Activated CD4-positive, alpha-beta T cell treated with anti-CD3 and anti-CD28 coated beads, Interleukin-2, amount 10 ng/mL, durations not matched to agents 24 days and 14 days (primary cell): Measurements from ENCODE around the gene MXD3. TPM values are rescaled to one million over a fixed set of nuclear protein-coding genes. Genes with fewer than 3 reads are reported as not detected.

Experiments used
- DNase-seq: peaks from one replicate; pipeline ENCODE4 v3.0.0; 2022
- H3K27ac Mint-ChIP-seq: one replicate; pipeline ENCODE4 v1.8.0; 2022; ENCODE audit warnings: mild to moderate bottlenecking, mixed read lengths
- H3K27me3 Mint-ChIP-seq: one replicate; pipeline ENCODE4 v1.8.0; 2022; ENCODE audit warnings: mixed read lengths
- H3K36me3 Mint-ChIP-seq: one replicate; pipeline ENCODE4 v1.8.0; 2022; ENCODE audit warnings: low read depth, mild to moderate bottlenecking, mixed read lengths
- H3K4me1 Mint-ChIP-seq: one replicate; pipeline ENCODE4 v1.8.0; 2021; ENCODE audit warnings: mixed read lengths
- H3K4me3 Mint-ChIP-seq: one replicate; pipeline ENCODE4 v1.8.0; 2022; ENCODE audit warnings: mild to moderate bottlenecking, moderate library complexity, mixed read lengths
- H3K9me3 Mint-ChIP-seq: one replicate; pipeline ENCODE4 v1.8.0; 2021; ENCODE audit warnings: mixed read lengths
- intact Hi-C: fragments of 100-400 bp; cut with micrococcal nuclease; formaldehyde crosslinking; loops from one replicate; pipeline ENCODE4 v1.15.1; 2023
- total RNA-seq: library from RNA; stranded (reverse); gene quantifications from 2 replicates; pipeline ENCODE4 v1.2.3, GENCODE V29; 2022

MXD3 gene
- total RNA-seq, 1 donor from 2014 or later: 9.1 TPM

- peak overlapping the region; percentile 98 for H3K4me3 Mint-ChIP-seq
- peaks cover 50% of the 10 kb centered on the region for H3K36me3 Mint-ChIP-seq
- intact Hi-C loops: loop anchor here (2.0 kb wide), 2 partner anchors 167 to 189 kb away; no protein-coding TSS in a partner anchor
- no peaks in the 10 kb centered on the region for H3K9me3 Mint-ChIP-seq
- peaks cover 63% of the 10 kb centered on the region for H3K4me1 Mint-ChIP-seq
- no peaks in the 10 kb centered on the region for H3K27me3 Mint-ChIP-seq
- DNase-seq: peak; percentile 63
- H3K27ac Mint-ChIP-seq: peak overlapping the region; percentile 85
These were observed 10.1 kb downstream of the MXD3 start for GRCh38 chr5:177301503-177302165.

DNA sequence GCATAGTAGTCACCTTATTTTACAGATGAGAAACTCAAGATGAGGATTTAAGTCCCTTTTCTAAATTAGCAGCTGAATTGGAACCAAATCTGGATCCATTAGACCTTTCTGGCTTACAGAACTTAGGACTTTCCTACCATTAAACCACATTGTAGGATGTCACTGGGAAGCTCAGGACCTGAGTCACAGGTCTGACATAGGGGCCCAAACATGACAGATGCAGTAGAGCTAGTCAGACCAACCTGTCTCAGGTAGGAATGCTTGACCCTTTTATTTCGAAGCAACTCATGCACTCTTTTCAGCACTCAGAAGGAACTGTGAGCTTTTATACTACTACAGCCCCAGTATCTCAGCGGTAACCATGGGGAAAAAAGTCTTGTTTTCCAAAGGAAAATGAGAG, 10.7 kb downstream of the MXD3 start:
- no peaks in the 10 kb centered on the region for H3K9me3 Mint-ChIP-seq
- H3K4me3 Mint-ChIP-seq: peak overlapping the region; percentile 70
- intact Hi-C loops: no loop called here
- H3K27ac Mint-ChIP-seq: peak overlapping the region; percentile 85
- no peak for DNase-seq
- peaks cover 66% of the 10 kb centered on the region for H3K4me1 Mint-ChIP-seq
- peaks cover 48% of the 10 kb centered on the region for H3K36me3 Mint-ChIP-seq
- no peaks in the 10 kb centered on the region for H3K27me3 Mint-ChIP-seq

DNA sequence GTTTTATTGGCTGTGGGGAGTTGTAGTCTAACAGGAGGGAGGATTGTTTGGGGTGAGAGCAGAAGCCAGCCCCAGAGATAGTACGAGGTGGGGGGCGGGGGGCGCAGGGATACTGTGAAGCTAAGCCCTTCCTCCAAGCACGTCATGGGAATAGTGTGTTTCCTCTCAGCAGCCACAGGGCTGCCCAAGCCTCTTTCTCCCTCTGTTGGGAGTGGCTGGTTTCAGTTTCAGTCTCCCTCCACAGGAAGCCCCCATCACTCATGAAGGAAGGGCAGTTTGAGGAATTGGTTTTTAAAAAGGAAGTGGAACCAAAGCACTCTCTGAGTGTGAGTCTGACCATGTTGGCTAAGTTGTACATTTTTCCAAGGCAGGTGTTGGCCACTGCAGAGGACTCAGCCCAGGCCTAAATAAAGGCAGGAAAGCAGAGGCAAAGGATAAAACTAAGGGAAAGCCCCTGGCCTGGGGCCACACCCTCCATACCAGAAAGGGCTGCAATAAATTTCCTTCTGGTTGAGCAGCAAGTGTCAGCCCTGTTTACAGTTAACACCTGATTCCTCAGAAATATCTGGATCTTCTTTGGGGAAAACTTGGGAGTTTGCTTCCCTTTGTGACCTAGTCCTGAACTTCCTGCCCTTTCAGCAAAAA, 11.3 kb downstream of the MXD3 start:
- Mint-ChIP-seq H3K4me3 (peak overlapping the region; percentile 70), H3K27ac (peak overlapping the region; percentile 85), H3K9me3 (no peaks in the 10 kb centered on the region), H3K4me1 (peaks cover 66% of the 10 kb centered on the region), H3K36me3 (peaks cover 48% of the 10 kb centered on the region), H3K27me3 (no peaks in the 10 kb centered on the region)
- intact Hi-C loops: no loop called here
- DNase-seq: peak; percentile 92

GRCh38 chr5:177299697-177300096, 12.0 kb downstream of the MXD3 start:
- Mint-ChIP-seq H3K4me1 (peaks cover 61% of the 10 kb centered on the region), H3K4me3 (peak overlapping the region; percentile 12), H3K36me3 (peaks cover 48% of the 10 kb centered on the region), H3K27ac (peak overlapping the region; percentile 48), H3K9me3 (no peaks in the 10 kb centered on the region), H3K27me3 (no peaks in the 10 kb centered on the region)
- intact Hi-C loops: no loop called here
- DNase-seq: no peak

GRCh38 chr5:177297922-177298321, 13.8 kb downstream of the MXD3 start:
- H3K27me3 Mint-ChIP-seq: no peaks in the 10 kb centered on the region
- H3K36me3 Mint-ChIP-seq: peaks cover 51% of the 10 kb centered on the region
- no peak overlapping the region for H3K27ac Mint-ChIP-seq
- no peak overlapping the region for H3K4me3 Mint-ChIP-seq
- peaks cover 56% of the 10 kb centered on the region for H3K4me1 Mint-ChIP-seq
- no peak for DNase-seq
- no peaks in the 10 kb centered on the region for H3K9me3 Mint-ChIP-seq
- intact Hi-C loops: no loop called here

DNA sequence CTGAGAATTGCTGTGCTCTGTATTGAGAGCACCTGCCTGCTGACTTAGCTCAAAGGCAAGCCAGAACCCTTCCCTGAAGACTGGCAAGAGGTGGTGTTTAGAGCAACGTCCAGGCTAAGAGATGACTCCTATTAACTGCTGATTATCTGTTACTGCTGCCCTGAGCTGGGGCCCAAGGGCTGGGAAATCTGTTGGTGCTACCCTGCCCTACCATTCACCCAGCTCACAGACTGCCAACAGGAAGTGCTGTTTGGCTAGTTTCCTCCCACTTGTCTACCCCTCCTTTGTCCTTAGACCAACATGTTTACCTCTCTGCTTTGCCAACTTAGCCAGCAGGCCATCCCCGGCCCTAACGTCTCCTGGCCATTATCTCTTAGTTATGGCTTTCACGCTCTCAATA, 15.1 kb downstream of the MXD3 start:
- peak overlapping the region; percentile 26 for H3K4me3 Mint-ChIP-seq
- no peaks in the 10 kb centered on the region for H3K9me3 Mint-ChIP-seq
- intact Hi-C loops: no loop called here
- DNase-seq: peak; percentile 61
- H3K36me3 Mint-ChIP-seq: peaks cover 58% of the 10 kb centered on the region
- H3K4me1 Mint-ChIP-seq: peaks cover 44% of the 10 kb centered on the region
- peak overlapping the region; percentile 67 for H3K27ac Mint-ChIP-seq
- H3K27me3 Mint-ChIP-seq: no peaks in the 10 kb centered on the region

DNA sequence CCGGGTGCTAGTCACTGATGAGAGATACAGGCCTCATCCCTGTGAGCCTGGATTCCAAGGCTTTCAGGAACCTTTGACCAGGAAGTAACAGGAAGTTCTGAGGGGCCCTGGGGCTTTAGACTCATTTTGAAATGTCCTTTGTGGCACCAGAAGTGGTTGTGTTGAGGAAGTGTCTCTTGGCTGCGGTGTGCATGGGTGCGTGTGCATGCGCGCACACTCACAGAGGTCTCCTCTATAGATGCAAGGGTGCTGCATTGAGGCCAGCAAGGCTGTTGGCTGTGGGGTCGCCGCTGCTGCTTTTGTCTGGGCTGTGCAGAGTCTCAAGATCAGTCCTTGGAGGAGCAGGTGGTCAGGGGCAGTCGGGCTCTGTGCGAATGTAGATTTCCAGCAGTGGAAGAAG, 15.8 kb downstream of the MXD3 start:
- Mint-ChIP-seq H3K4me3 (peak overlapping the region; percentile 26), H3K4me1 (peaks cover 39% of the 10 kb centered on the region), H3K27me3 (no peaks in the 10 kb centered on the region), H3K9me3 (no peaks in the 10 kb centered on the region), H3K36me3 (peaks cover 55% of the 10 kb centered on the region), H3K27ac (peak overlapping the region; percentile 67)
- intact Hi-C loops: no loop called here
- no peak for DNase-seq

- Mint-ChIP-seq H3K27ac (peak overlapping the region; percentile 20), H3K9me3 (no peaks in the 10 kb centered on the region), H3K36me3 (peaks cover 50% of the 10 kb centered on the region), H3K27me3 (no peaks in the 10 kb centered on the region), H3K4me3 (no peak overlapping the region), H3K4me1 (peaks cover 29% of the 10 kb centered on the region)
- intact Hi-C loops: no loop called here
- DNase-seq: no peak
These were observed 17.1 kb downstream of the MXD3 start for GRCh38 chr5:177294632-177295031.

GRCh38 chr5:177293819-177294581, 17.7 kb downstream of the MXD3 start:
- intact Hi-C loops: no loop called here
- Mint-ChIP-seq H3K9me3 (no peaks in the 10 kb centered on the region), H3K4me3 (no peak overlapping the region), H3K27me3 (no peaks in the 10 kb centered on the region), H3K4me1 (peaks cover 23% of the 10 kb centered on the region), H3K36me3 (peaks cover 54% of the 10 kb centered on the region), H3K27ac (no peak overlapping the region)
- DNase-seq: no peak

DNA sequence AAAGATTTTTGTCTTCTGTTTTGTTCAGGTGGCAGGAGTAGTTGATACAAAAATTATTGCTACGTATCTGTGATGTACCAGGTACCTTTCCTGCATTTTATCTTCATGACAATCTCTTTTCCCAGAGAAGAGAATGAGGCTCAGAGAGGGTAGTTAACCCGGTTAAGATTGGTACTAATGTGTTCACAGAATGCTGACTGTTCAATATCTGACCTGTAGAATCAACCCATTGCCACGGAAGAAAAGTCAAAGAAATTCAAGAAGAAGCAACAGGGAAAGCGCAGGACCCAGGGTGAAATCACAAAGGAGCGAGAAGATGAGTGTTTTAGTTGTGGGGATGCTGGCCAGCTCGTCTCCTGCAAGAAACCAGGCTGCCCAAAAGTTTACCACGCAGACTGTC, 20.0 kb downstream of the MXD3 start:
- intact Hi-C loops: no loop called here
- Mint-ChIP-seq H3K27me3 (no peaks in the 10 kb centered on the region), H3K4me3 (no peak overlapping the region), H3K4me1 (peaks cover 15% of the 10 kb centered on the region), H3K27ac (no peak overlapping the region), H3K36me3 (peaks cover 58% of the 10 kb centered on the region), H3K9me3 (no peaks in the 10 kb centered on the region)
- no peak for DNase-seq

DNA sequence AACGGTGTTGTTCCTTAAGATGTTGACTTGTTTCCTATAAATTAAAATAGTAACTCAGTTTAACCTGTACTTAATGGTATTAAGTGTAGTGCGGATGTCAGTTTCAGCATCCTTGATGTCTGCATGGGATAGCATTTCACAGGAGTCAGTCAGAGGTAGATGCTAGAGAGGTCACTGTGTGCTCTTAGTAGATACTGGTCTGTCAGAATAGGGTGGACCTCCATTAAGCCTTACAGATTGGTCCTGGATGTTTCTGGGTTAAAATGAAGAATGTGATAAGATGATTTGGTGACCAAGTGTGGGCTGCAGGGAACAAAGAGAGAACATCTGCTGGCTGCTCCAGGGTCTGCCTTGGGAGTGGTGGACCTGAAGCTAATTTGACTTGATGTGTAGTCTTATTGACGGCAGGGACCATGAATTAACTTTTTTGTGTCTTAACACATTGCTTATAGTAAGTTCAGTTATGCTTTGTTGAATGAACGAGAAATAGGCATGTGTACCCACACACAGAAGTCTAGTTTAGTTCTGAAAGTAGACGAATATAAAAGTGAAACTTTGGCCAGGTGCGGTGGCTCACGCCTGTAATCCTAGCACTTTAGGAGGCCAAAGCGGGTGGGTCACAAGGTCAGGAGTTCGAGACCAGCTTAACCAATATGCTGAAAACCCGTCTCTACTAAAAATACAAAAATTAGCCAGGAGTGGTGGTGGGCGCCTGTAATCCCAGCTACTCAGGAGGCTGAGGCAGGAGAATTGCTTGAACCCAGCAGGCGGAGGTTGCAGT, 20.7 kb downstream of the MXD3 start:
- Mint-ChIP-seq H3K27ac (no peak overlapping the region), H3K27me3 (no peaks in the 10 kb centered on the region), H3K4me1 (peaks cover 10% of the 10 kb centered on the region), H3K4me3 (no peak overlapping the region), H3K9me3 (no peaks in the 10 kb centered on the region), H3K36me3 (peaks cover 56% of the 10 kb centered on the region)
- no peak for DNase-seq
- intact Hi-C loops: no loop called here

GRCh38 chr5:177288191-177288590, 23.5 kb downstream of the MXD3 start:
- no peak overlapping the region for H3K4me3 Mint-ChIP-seq
- no peak for DNase-seq
- intact Hi-C loops: no loop called here
- peaks cover 47% of the 10 kb centered on the region for H3K36me3 Mint-ChIP-seq
- H3K27ac Mint-ChIP-seq: no peak overlapping the region
- no peaks in the 10 kb centered on the region for H3K9me3 Mint-ChIP-seq
- no peaks in the 10 kb centered on the region for H3K27me3 Mint-ChIP-seq
- peaks cover 2% of the 10 kb centered on the region for H3K4me1 Mint-ChIP-seq

GRCh38 chr5:177276886-177277285, 34.8 kb downstream of the MXD3 start:
- peaks cover 15% of the 10 kb centered on the region for H3K4me1 Mint-ChIP-seq
- H3K27me3 Mint-ChIP-seq: no peaks in the 10 kb centered on the region
- no peaks in the 10 kb centered on the region for H3K9me3 Mint-ChIP-seq
- H3K27ac Mint-ChIP-seq: peak overlapping the region; percentile 77
- no peak overlapping the region for H3K4me3 Mint-ChIP-seq
- peaks cover 53% of the 10 kb centered on the region for H3K36me3 Mint-ChIP-seq
- DNase-seq: no peak
- intact Hi-C loops: no loop called here
